GM12878 (cell line): ENCODE measurements around the gene ZDHHC17. TPM values are rescaled to one million over a fixed set of nuclear protein-coding genes. Genes with fewer than 3 reads are reported as not detected.

Experiments
- ATAC-seq: fragments of 200-7000 bp; cut with Tn5 transposase; 3 replicates; pipeline ENCODE4 v1.9.1; 2020; ENCODE audit warnings: mild to moderate bottlenecking, moderate library complexity
- BruUV-seq: library from RNA; stranded (reverse); fragments of 400-500 nt; replicated peaks from 2 replicates; lab custom pipeline; 2021; lab: Mats Ljungman, UMichigan
- CTCF ChIA-PET: fragments of 300-600 bp; sonication (Branson Sonifier 250); formaldehyde crosslinking; extraction: SDS; loops from one replicate; lab custom pipeline; 2021; ENCODE audit warnings: inconsistent platforms; lab: Yijun Ruan, JAX
- POLR2A ChIA-PET: fragments of 350-600 bp; formaldehyde crosslinking; extraction: SDS; loops from one replicate; lab custom pipeline; 2021; ENCODE audit warnings: inconsistent platforms; lab: Charles Lee
- RAD21 ChIA-PET: fragments of 300-600 bp; sonication (Branson Sonifier 250); formaldehyde crosslinking; loops from one replicate; lab custom pipeline; 2023; ENCODE audit warnings: antibody characterized with exemption; ENCODE audit not compliant: unreplicated experiment; lab: Charles Lee
- SMC1A ChIA-PET: fragments of 300-600 bp; sonication (Branson Sonifier 250); formaldehyde crosslinking; loops from one replicate; lab custom pipeline; 2023; ENCODE audit not compliant: unreplicated experiment, uncharacterized antibody; lab: Charles Lee
- DNase-seq: peaks from one replicate; pipeline ENCODE4 v3.0.0-alpha.2; 2011; ENCODE audit warnings: low read depth, low spot score
- FAIRE-seq: peaks from 3 replicates; lab custom pipeline; 2011; peaks lifted over from hg19 to GRCh38; lab: Jason Lieb, UNC
- H2AFZ ChIP-seq: 2 replicates; pipeline ENCODE4 v1.6.0; 2011; ENCODE audit warnings: low read depth, low read length, control low read depth; ENCODE audit not compliant: control insufficient read depth
- H3K27ac ChIP-seq: 2 replicates; pipeline ENCODE4 v1.5.1; 2011; ENCODE audit warnings: control low read depth; ENCODE audit not compliant: control insufficient read depth, insufficient read depth
- H3K27me3 ChIP-seq, 2 experiments: replicated peaks in 1 of 2; 2 replicates each; pipeline versions ENCODE4 v1.6.0 to v1.6.1; 2011; ENCODE audit warnings: low read length in 1 of 2; ENCODE audit not compliant: control insufficient read depth in 2 of 2, insufficient read depth in 2 of 2
- H3K36me3 ChIP-seq, 2 experiments: 2 replicates each; pipeline ENCODE4 v1.5.1; 2011; ENCODE audit warnings: low read length in 1 of 2; ENCODE audit not compliant: control insufficient read depth in 2 of 2, insufficient read depth in 2 of 2
- H3K4me1 ChIP-seq: 2 replicates; pipeline ENCODE4 v1.6.1; 2011; ENCODE audit warnings: mild to moderate bottlenecking, low read length, moderate library complexity, mixed read lengths; ENCODE audit not compliant: control insufficient read depth, insufficient read depth
- H3K4me2 ChIP-seq: 2 replicates; pipeline ENCODE4 v1.6.0; 2011; ENCODE audit warnings: control low read depth; ENCODE audit not compliant: control insufficient read depth, insufficient read depth
- H3K4me3 ChIP-seq: fragments of 200-600 bp; sonication (generic); 2 replicates; pipeline ENCODE4 v1.5.1; 2016
- H3K79me2 ChIP-seq: 2 replicates; pipeline ENCODE4 v1.6.0; 2011; ENCODE audit warnings: low read length; ENCODE audit not compliant: control insufficient read depth, insufficient read depth
- H3K9ac ChIP-seq: 2 replicates; pipeline ENCODE4 v1.8.0; 2011; ENCODE audit warnings: low read length, control low read depth, mixed read lengths; ENCODE audit not compliant: control insufficient read depth, insufficient read depth
- H3K9me3 ChIP-seq: replicated peaks from 3 replicates; pipeline ENCODE4 v1.5.1; 2011; ENCODE audit warnings: mild to moderate bottlenecking, low read length; ENCODE audit not compliant: control insufficient read depth, insufficient read depth
- H4K20me1 ChIP-seq: 2 replicates; pipeline ENCODE4 v1.6.0; 2011; ENCODE audit not compliant: control insufficient read depth, insufficient read depth
- ASH2L ChIP-seq: fragments of 300-600, 200-600 bp; sonication (generic); IDR thresholded peaks from 2 replicates; pipeline ENCODE4 v1.6.1; 2017; ENCODE audit warnings: low read depth, mild to moderate bottlenecking, borderline replicate concordance
- ATF3 ChIP-seq: IDR thresholded peaks from 2 replicates; pipeline ENCODE4 v1.6.1; 2011; ENCODE audit warnings: low read depth, mild to moderate bottlenecking, low read length, moderate library complexity, borderline replicate concordance; ENCODE audit errors: extremely low read depth
- BHLHE40 ChIP-seq, 2 experiments: fragments of 450-650 bp in 1 of 2; IDR thresholded peaks; 2 replicates each; pipeline ENCODE4 v1.6.1; 2011 to 2017; ENCODE audit warnings: low read depth in 2 of 2, borderline replicate concordance in 1 of 2, improper control_type of control experiment in 1 of 2, low read length in 1 of 2, mild to moderate bottlenecking in 1 of 2
- BMI1 ChIP-seq: fragments of 450-650 bp; IDR thresholded peaks from 2 replicates; pipeline ENCODE4 v1.6.1; 2016; ENCODE audit warnings: mild to moderate bottlenecking, moderate library complexity, borderline replicate concordance
- EP300 ChIP-seq, 2 experiments: fragments of 150-350 bp in 1 of 2; IDR thresholded peaks; 2 replicates each; pipeline ENCODE4 v1.6.1; 2011 to 2012; ENCODE audit warnings: low read depth in 2 of 2, low read length in 2 of 2, borderline replicate concordance in 1 of 2, improper control_type of control experiment in 1 of 2, inconsistent platforms in 1 of 2; ENCODE audit not compliant: control insufficient read depth in 1 of 2
- GATAD2B ChIP-seq: fragments of 450-650 bp; conservative IDR thresholded peaks from 2 replicates; pipeline ENCODE4 v1.6.1; 2017; ENCODE audit warnings: low read depth, mild to moderate bottlenecking, moderate library complexity
- IKZF1 ChIP-seq: fragments of 450-650 bp; conservative IDR thresholded peaks from 2 replicates; pipeline ENCODE4 v1.6.1; 2017; ENCODE audit warnings: antibody characterized with exemption, mild to moderate bottlenecking
- NFYB ChIP-seq: IDR thresholded peaks from 2 replicates; pipeline ENCODE4 v1.6.1; 2011; ENCODE audit warnings: low read depth, mild to moderate bottlenecking, low read length, improper control_type of control experiment, moderate library complexity; ENCODE audit not compliant: insufficient read depth
- ZBED1 ChIP-seq: IDR thresholded peaks from 2 replicates; pipeline ENCODE4 v1.6.1; 2016; ENCODE audit warnings: borderline replicate concordance
- ZBTB40 ChIP-seq: fragments of 450-650 bp; IDR thresholded peaks from 2 replicates; pipeline ENCODE4 v1.6.1; 2016; ENCODE audit warnings: mild to moderate bottlenecking, moderate library complexity, borderline replicate concordance
- ZNF207 ChIP-seq: fragments of 450-650 bp; IDR thresholded peaks from 2 replicates; pipeline ENCODE4 v1.6.1; 2014; ENCODE audit warnings: antibody characterized with exemption, mild to moderate bottlenecking, borderline replicate concordance
- ZNF592 ChIP-seq: fragments of 450-650 bp; IDR thresholded peaks from 2 replicates; pipeline ENCODE4 v1.6.1; 2017; ENCODE audit warnings: mild to moderate bottlenecking, moderate library complexity
- WGBS: methylation state at CpG from one replicate; pipeline ENCODE4 v1.1.6; 2016; ENCODE audit warnings: low lambda C conversion rate; ENCODE audit not compliant: insufficient replicate concordance, insufficient coverage; ENCODE audit errors: missing lambda C conversion rate; 5-methylcytosine and 5-hydroxymethylcytosine counted together
- in situ Hi-C: fragments of 300-500 bp; cut with MboI; formaldehyde crosslinking; loops from 9 replicates; pipeline ENCODE4 v1.14.3; 2018; ENCODE audit warnings: mixed read lengths
- intact Hi-C: fragments of 100-400 bp; cut with micrococcal nuclease; formaldehyde crosslinking; loops from one replicate; pipeline ENCODE4 v1.14.2; 2022; ENCODE audit not compliant: unreplicated experiment
- polyA plus RNA-seq, 11 experiments: library from polyadenylated mRNA; depleted of rRNA in 4 of 11; unstranded in 6 of 11; stranded (reverse) in 5 of 11; fragments of >200 nt; fragmentation: Nextera tagmentation in 4 of 11; fragmentation: Illumina TruSeq in 1 of 11; extraction: Ambion mirVana in 4 of 11; extraction: Trizol in 1 of 11; gene quantifications; 1 replicate in 1 of 11; 2 replicates in 10 of 11; pipeline versions ENCODE4 v1.2.1 to v1.2.3, GENCODE V29; 2011 to 2016; ENCODE audit warnings: inconsistent platforms in 2 of 11, missing spikeins in 2 of 11, low read depth in 1 of 11
- total RNA-seq, 4 experiments: library from RNA; depleted of rRNA in 3 of 4; stranded (reverse); fragments of >200 nt in 3 of 4; fragmentation: Illumina TruSeq in 1 of 4; extraction: Trizol in 1 of 4; gene quantifications; 2 replicates each; pipeline versions ENCODE4 v1.2.1 to v1.2.3, GENCODE V29; 2013 to 2021

ZDHHC17 gene
- total and polyA plus RNA-seq, 10 of the 15 experiments (the other 5 are each of a cell fraction or from before 2014, with no cell fraction given): 4.3 to 50.0 (median 19.3) TPM

- BruUV-seq: no TSS peak
- H4K20me1 ChIP-seq: no peaks in the 10 kb centered on the region
- intact Hi-C loops: no loop called here
- H3K9ac ChIP-seq: no peak overlapping the region
- H3K27me3 ChIP-seq: no peaks in the 10 kb centered on the region
- WGBS: 14% methylated on average over 8 of the region's 8 CpGs
- H3K4me1 ChIP-seq: no peaks in the 10 kb centered on the region
- in situ Hi-C loops: no loop called here
- no peak overlapping the region for H2AFZ ChIP-seq
- no peak overlapping the region for H3K4me3 ChIP-seq
- no peak overlapping the region for H3K4me2 ChIP-seq
- TF ChIP-seq NFYB (no peak), IKZF1 (no peak), EP300 (IDR thresholded peaks at IDR 0.05; ENCODE audit: borderline replicate concordance in 1 of 2, control insufficient read depth in 1 of 2, low read depth in 2 of 2, low read length in 2 of 2) (no peak), ZBED1 (no peak), GATAD2B (no peak), ZBTB40 (no peak), ZNF207 (no peak), ATF3 (no peak), ZNF592 (no peak), BHLHE40 (IDR thresholded peaks at IDR 0.05; ENCODE audit: borderline replicate concordance in 1 of 2, low read depth in 2 of 2, low read length in 1 of 2) (no peak), ASH2L (no peak), BMI1 (no peak)
- H3K27ac ChIP-seq: no peak overlapping the region
- no peak for FAIRE-seq
- CTCF ChIA-PET: interaction anchor here (1.6 kb wide), 1 partner anchor 10 kb away, joined by 6 read pairs; no protein-coding TSS in a partner anchor
- SMC1A ChIA-PET: interaction anchor here (0.6 to 1.5 kb wide), 8 partner anchors 10 to 257 kb away, joined by 3 read pairs; no protein-coding TSS in a partner anchor
- no peaks in the 10 kb centered on the region for H3K79me2 ChIP-seq
- RAD21 ChIA-PET: no interaction called here
- no peak for DNase-seq
- no peaks in the 10 kb centered on the region for H3K36me3 ChIP-seq
- no peaks in the 10 kb centered on the region for H3K9me3 ChIP-seq
- ATAC-seq: no peak
- POLR2A ChIA-PET: no interaction called here
These were observed 126.5 kb downstream of the ZDHHC17 start for GRCh38 chr12:76890151-76891143.
